ENCODE data around the gene NTN1. TPM values are rescaled to one million over a fixed set of nuclear protein-coding genes. Genes with fewer than 3 reads are reported as not detected.

Gene NTN1
- total RNA-seq, 1 donor from 2014 or later = under 0.01 TPM

- peak; percentile 47 for FAIRE-seq
- no peaks in the 10 kb centered on the region for H3K36me3 ChIP-seq (ENCODE audit: control insufficient read depth, insufficient read depth, low read length)
- TF ChIP-seq CTCF (IDR thresholded peaks at IDR 0.05; ENCODE audit: insufficient read depth, low read length, severe bottlenecking) = no peak
- H3K4me3 ChIP-seq (ENCODE audit: low read depth, low read length) = no peak overlapping the region
- no peak for DNase-seq (ENCODE audit: low read depth)
- H3K27me3 ChIP-seq (ENCODE audit: control insufficient read depth, insufficient read depth, low read length) = peaks cover 2% of the 10 kb centered on the region
Observed at GRCh38 chr17:9241774-9242496, 220.6 kb downstream of the NTN1 start.

DNA sequence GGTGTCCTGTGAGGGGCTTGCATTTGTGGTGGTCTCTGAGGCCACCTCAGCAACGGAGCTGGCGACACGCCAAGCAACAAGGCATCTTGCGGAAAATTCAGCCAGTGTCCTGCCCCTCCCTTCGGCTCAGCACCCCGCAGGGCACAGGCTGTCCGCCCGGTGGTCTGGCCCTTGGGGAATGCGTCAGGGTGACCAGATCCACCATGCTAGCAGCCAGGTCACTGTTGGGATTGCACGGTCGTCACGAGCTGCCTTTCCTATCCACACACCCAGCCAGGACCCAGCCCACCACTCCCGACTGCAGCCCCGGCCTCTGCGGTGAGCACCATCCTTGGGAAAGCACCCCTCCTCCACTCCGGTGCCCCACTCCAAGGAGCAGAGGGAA is 221.2 kb downstream of the NTN1 start:
- H3K4me3 ChIP-seq (ENCODE audit: low read depth, low read length) = no peak overlapping the region
- no peak for FAIRE-seq
- no peak for DNase-seq (ENCODE audit: low read depth)

DNA sequence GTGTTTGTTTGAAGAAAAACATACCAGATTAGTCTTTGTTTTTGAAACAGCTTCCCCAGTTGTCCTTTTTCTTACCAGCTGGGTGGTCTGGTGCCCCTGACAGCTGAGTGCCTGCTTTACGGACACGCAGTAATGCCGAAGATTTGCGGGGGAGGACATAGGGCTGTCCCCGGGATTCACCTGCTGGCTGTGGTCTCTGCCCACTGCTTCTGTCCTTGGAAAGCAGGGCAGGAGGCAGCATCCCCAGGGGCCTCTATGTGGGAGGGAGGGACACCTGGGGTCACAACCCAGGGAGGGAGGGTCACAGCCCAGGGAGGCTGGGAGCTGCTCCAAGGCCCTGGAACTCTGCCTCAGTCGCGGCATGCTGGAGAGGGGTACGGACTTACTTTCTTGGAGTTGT is 221.7 kb downstream of the NTN1 start:
- no peak for TF ChIP-seq CTCF (IDR thresholded peaks at IDR 0.05; ENCODE audit: insufficient read depth, low read length, severe bottlenecking)
- FAIRE-seq = peak; percentile 50
- Histone ChIP-seq H3K36me3 (ENCODE audit: control insufficient read depth, insufficient read depth, low read length) (no peaks in the 10 kb centered on the region), H3K27me3 (ENCODE audit: control insufficient read depth, insufficient read depth, low read length) (peaks cover 2% of the 10 kb centered on the region), H3K4me3 (ENCODE audit: low read depth, low read length) (no peak overlapping the region)
- DNase-seq (ENCODE audit: low read depth) = no peak

More for the DNA sequence above, 221.2 kb downstream of the NTN1 start:
- Histone ChIP-seq H3K27me3 (ENCODE audit: control insufficient read depth, insufficient read depth, low read length) (peaks cover 2% of the 10 kb centered on the region), H3K36me3 (ENCODE audit: control insufficient read depth, insufficient read depth, low read length) (no peaks in the 10 kb centered on the region)
- TF ChIP-seq CTCF (IDR thresholded peaks at IDR 0.05; ENCODE audit: insufficient read depth, low read length, severe bottlenecking) = no peak

DNA sequence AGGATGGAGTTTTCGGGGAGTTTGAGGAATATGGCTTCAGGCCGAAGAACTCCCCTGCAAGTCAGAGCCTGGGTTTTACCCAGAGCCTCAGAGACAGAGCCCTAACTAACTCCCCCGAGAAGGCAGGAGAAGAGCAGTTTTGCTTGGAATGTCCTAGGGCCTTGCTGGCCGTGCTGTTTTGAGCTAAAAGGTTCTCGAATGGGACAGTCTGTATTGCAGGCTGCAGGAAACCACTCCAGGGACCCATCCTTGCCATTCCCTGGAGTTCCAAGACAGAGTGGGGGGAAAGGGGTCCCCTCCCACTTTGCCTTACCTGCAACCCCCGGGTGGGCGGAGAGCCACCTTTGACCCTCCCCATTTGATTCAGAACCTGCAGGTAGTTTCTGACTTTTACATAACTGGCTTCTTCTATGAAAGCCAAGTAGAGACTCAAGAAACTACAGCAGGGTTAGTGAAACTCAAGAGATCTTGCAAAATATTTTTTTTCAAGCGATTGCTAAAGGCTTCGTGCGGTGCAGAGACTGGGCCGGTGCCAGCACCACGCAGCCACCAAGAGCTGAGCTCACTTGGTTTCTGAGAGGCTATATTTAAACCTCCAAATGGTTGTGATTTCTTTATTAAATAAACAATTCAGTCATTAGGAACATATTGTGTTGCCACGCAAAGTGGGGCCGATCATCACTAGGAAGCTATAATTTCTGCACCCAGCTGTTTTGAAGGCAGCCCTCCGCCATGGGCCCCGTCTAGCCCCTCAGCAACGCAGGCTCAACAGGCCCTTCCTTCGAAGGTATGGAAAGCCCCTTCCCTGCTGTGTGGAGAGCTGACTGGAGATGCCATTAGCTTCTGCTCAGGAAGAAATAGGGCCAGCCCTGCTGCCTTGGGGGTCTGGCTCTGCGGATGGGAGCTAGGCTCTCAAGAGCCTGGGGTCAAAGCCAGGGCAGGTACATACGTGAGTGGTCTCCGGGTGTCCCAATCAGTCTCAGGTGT is 223.0 kb downstream of the NTN1 start:
- H3K4me3 ChIP-seq (ENCODE audit: low read depth, low read length) = no peak overlapping the region
- no peaks in the 10 kb centered on the region for H3K27me3 ChIP-seq (ENCODE audit: control insufficient read depth, insufficient read depth, low read length)
- FAIRE-seq = no peak
- DNase-seq (ENCODE audit: low read depth) = no peak
- no peaks in the 10 kb centered on the region for H3K36me3 ChIP-seq (ENCODE audit: control insufficient read depth, insufficient read depth, low read length)
- TF ChIP-seq CTCF (IDR thresholded peaks at IDR 0.05; ENCODE audit: insufficient read depth, low read length, severe bottlenecking) = no peak

- H3K27me3 ChIP-seq (ENCODE audit: control insufficient read depth, insufficient read depth, low read length) = no peaks in the 10 kb centered on the region
- DNase-seq (ENCODE audit: low read depth) (no peak), FAIRE-seq (no peak)
- H3K4me3 ChIP-seq (ENCODE audit: low read depth, low read length) = no peak overlapping the region
- no peak for TF ChIP-seq CTCF (IDR thresholded peaks at IDR 0.05; ENCODE audit: insufficient read depth, low read length, severe bottlenecking)
- no peaks in the 10 kb centered on the region for H3K36me3 ChIP-seq (ENCODE audit: control insufficient read depth, insufficient read depth, low read length)
Observed at GRCh38 chr17:9247401-9247938, 226.2 kb downstream of the NTN1 start.

Measured in bronchial epithelial cell (primary cell).